GM19372 (cell line): ENCODE results near the gene CDC42EP1.

Source experiments
- ATAC-seq: cut with Tn5 transposase; IDR thresholded peaks from one replicate; pipeline ENCODE4 v1.9.1; 2021; ENCODE audit warnings: mild to moderate bottlenecking, low read depth, moderate library complexity; ENCODE audit not compliant: unreplicated experiment

Gene CDC42EP1

GRCh38 chr22:37557321-37558001 lies 2.8 kb upstream of the CDC42EP1 start:
- no peak for ATAC-seq

- ATAC-seq = no peak
These were observed 1.5 kb upstream of the CDC42EP1 start for GRCh38 chr22:37558815-37559214.

- ATAC-seq = no peak
These were observed 769 bp upstream of the CDC42EP1 start for GRCh38 chr22:37559521-37559900.

GRCh38 chr22:37560608-37561211 lies 430 bp downstream of the CDC42EP1 start:
- no peak for ATAC-seq

- ATAC-seq = no peak
These were observed 1.1 kb downstream of the CDC42EP1 start for GRCh38 chr22:37561212-37562048.

GRCh38 chr22:37562049-37562875 lies 2.0 kb downstream of the CDC42EP1 start:
- ATAC-seq = no peak

GRCh38 chr22:37563153-37564081 lies 3.1 kb downstream of the CDC42EP1 start:
- no peak for ATAC-seq

- no peak for ATAC-seq
These were observed 3.9 kb downstream of the CDC42EP1 start for GRCh38 chr22:37564111-37564711.

GRCh38 chr22:37565830-37566229 lies 5.5 kb downstream of the CDC42EP1 start:
- ATAC-seq = no peak

- ATAC-seq = no peak
These were observed 6.1 kb downstream of the CDC42EP1 start for GRCh38 chr22:37566329-37566837.

- ATAC-seq = no peak
These were observed 6.9 kb downstream of the CDC42EP1 start for GRCh38 chr22:37566903-37567798.

- ATAC-seq = no peak
These were observed 7.7 kb downstream of the CDC42EP1 start for GRCh38 chr22:37568012-37568411.

- no peak for ATAC-seq
These were observed 8.2 kb downstream of the CDC42EP1 start for GRCh38 chr22:37568448-37569008.

- no peak for ATAC-seq
These were observed 9.0 kb downstream of the CDC42EP1 start for GRCh38 chr22:37569009-37569920.

GRCh38 chr22:37569921-37570660 lies 9.8 kb downstream of the CDC42EP1 start:
- no peak for ATAC-seq

GRCh38 chr22:37570661-37570976 lies 10.3 kb downstream of the CDC42EP1 start:
- ATAC-seq = no peak
